Hair follicle dermal papilla cell (primary cell): ENCODE data around the gene SPACA4. TPM values are rescaled to one million over a fixed set of nuclear protein-coding genes. Genes with fewer than 3 reads are reported as not detected.

ENCODE experiments used
- total RNA-seq: library from RNA; depleted of rRNA; stranded (reverse); fragments of >200 nt; gene quantifications from 2 replicates; pipeline ENCODE4 v1.2.3, GENCODE V29; 2012

Gene SPACA4
- not detected in 2 replicates for total RNA-seq

DNA sequence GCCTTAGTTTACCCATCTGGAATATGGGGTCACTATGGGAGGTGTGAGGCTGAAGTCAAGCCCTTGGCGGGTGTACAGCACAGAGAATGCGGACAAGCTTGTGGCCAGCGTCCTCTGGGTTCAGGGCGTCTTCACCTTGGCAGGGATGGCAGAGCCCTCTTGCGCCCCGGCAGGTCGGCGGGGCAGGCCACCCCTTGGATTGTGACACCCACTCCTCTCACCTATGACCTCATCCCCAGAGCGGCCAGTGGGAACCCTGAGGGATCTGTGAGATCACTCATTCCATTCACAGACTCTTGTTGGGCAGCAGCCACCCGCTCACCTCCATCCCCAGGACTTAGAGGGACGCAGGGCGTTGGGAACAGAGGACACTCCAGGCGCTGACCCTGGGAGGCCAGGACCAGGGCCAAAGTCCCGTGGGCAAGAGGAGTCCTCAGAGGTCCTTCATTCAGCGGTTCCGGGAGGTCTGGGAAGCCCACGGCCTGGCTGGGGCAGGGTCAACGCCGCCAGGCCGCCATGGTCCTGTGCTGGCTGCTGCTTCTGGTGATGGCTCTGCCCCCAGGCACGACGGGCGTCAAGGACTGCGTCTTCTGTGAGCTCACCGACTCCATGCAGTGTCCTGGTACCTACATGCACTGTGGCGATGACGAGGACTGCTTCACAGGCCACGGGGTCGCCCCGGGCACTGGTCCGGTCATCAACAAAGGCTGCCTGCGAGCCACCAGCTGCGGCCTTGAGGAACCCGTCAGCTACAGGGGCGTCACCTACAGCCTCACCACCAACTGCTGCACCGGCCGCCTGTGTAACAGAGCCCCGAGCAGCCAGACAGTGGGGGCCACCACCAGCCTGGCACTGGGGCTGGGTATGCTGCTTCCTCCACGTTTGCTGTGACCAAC, at the start of gene SPACA4:
Gene SPACA4, plus strand, starts transcription at position 280 of the 896 bp plus-strand sequence. Its CDS starts 237 bp downstream, at position 517.

GRCh38 chr19:48614436-48615230, 8.1 kb downstream of the SPACA4 start, which contains the start of gene FAM83E:
Gene FAM83E (minus strand): TSS chr19:48615076. CDS start chr19:48613372, 1,704 bp downstream.

GRCh38 chr19:48618916-48619691, 12.6 kb downstream of the SPACA4 start, which contains the start of the genes RPL18 and SPHK2:
Gene RPL18 (minus strand): TSS chr19:48619178. CDS start chr19:48619143, 35 bp downstream.
Gene SPHK2 (plus strand): TSS chr19:48619506. CDS start chr19:48620515, 1,009 bp downstream.

DNA sequence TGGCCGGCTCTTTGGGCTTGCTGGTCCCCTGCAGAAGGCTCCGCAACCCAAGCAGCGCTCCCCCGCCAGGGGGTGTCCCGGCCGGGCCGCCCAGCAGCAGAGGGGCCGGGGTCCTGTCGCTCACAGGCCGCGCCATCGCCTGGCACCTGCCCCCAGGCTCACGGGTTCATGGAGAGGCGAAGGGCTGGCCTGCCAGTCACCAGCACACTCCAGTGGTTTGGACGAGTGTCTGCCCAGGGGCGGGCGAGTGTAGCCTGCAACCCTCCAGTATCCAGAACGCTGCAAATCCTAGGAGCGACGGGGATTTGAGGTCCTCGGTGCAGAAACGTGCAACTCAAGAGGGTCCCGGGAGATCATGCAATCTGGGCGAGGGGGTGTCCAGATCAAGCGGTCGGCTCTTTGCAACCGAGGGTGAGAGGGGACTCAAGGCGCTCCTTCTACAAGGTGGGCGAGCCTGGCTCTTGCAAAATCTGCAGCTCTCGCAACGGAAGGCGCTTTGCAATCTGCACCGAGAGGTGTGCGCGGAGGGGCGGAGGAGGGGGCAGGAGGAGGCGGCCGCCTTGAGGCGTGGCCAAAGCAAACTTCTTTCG, 30.4 kb downstream of the SPACA4 start, which contains the start of gene DBP:
Gene DBP, minus strand, starts transcription at position 521 of the 590 bp plus-strand sequence. Its CDS starts 385 bp downstream, at position 136.

DNA sequence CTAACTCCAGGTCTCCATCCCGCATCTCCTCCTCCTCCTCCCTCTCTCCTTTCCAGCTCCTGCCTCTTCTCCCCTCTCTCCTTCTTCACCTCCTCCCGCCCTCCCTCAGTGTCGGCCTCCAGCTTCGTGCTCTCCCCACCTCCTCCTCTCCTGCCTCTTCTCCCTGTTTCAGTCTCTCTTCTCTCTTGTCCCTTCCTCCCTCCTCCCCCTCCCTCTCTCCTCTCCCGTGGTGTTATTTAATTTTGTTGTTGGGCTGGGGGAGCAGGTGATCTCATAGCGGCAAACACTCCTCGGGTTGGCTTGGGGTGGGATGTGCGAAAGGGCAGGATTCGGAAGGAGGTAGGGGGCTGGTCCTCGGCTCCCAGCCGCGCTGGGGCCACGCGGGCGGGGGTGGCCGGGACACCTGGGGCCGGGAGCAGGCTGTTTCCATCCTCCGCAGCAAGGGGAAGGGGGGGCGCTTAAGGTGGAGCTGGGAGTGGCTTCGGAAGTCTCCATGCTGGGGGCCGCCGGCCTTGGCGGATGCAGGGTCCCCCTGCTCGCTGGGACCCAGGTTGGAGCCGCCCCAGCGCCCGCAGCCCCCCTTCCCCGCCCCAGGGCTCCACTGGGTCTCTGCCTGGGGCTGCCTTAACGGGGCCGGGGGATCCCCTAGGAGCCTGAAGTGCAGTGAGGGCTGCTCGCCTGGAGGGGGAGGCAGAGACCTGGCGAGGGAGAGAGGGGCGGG, 39.6 kb downstream of the SPACA4 start, which contains the start of gene CA11:
Gene CA11, minus strand, starts transcription at position 187 of the 721 bp plus-strand sequence. CDS start 555 bp downstream, outside the sequence.

Other genes with a start within 250 kb of the SPACA4 start
- 4.7 and 9.6 TPM in 2 replicates for gene TMEM143, start 242.8 kb upstream of the SPACA4 start, total RNA-seq
- gene SYNGR4, start 242.4 kb upstream of the SPACA4 start, total RNA-seq: not detected in 2 replicates
- gene KDELR1, start 215.2 kb upstream of the SPACA4 start, total RNA-seq: 102 and 121 TPM in 2 replicates
- 0.49 and 0.65 TPM in 2 replicates for gene GRIN2D, start 213.1 kb upstream of the SPACA4 start, total RNA-seq
- gene GRWD1, start 160.8 kb upstream of the SPACA4 start, total RNA-seq: 30.2 and 31.0 TPM in 2 replicates
- 0.49 and 0.81 TPM in 2 replicates for gene KCNJ14, start 151.2 kb upstream of the SPACA4 start, total RNA-seq
- gene CYTH2, start 137.4 kb upstream of the SPACA4 start, total RNA-seq: 35.8 and 40.4 TPM in 2 replicates
- under 0.01 and 0.36 TPM in 2 replicates for gene LMTK3, start 94.9 kb upstream of the SPACA4 start, total RNA-seq
- 0.36 TPM in 1 of 2 replicates, not detected in the other for gene SULT2B1, start 54.6 kb upstream of the SPACA4 start, total RNA-seq
- 0.24 and 1.3 TPM in 2 replicates for gene FAM83E, start 8.3 kb downstream of the SPACA4 start, total RNA-seq
- gene RPL18, start 12.4 kb downstream of the SPACA4 start, total RNA-seq: 1,307 and 1,432 TPM in 2 replicates
- 16.5 and 19.1 TPM in 2 replicates for gene SPHK2, start 12.8 kb downstream of the SPACA4 start, total RNA-seq
- 7.6 and 12.3 TPM in 2 replicates for gene DBP, start 30.6 kb downstream of the SPACA4 start, total RNA-seq
- 1.5 and 2.9 TPM in 2 replicates for gene CA11, start 39.4 kb downstream of the SPACA4 start, total RNA-seq
- 0.32 TPM in 1 of 2 replicates, not detected in the other for gene NTN5, start 66.3 kb downstream of the SPACA4 start, total RNA-seq
- gene FUT2, start 89.2 kb downstream of the SPACA4 start, total RNA-seq: under 0.01 TPM in 1 of 2 replicates, not detected in the other
- gene MAMSTR, start 113.0 kb downstream of the SPACA4 start, total RNA-seq: 0.97 and 1.5 TPM in 2 replicates
- 0.32 and 0.36 TPM in 2 replicates for gene RASIP1, start 133.9 kb downstream of the SPACA4 start, total RNA-seq
- gene IZUMO1, start 140.2 kb downstream of the SPACA4 start, total RNA-seq: not detected in 2 replicates
- not detected in 2 replicates for gene FUT1, start 145.9 kb downstream of the SPACA4 start, total RNA-seq
- not detected in 2 replicates for gene FGF21, start 148.8 kb downstream of the SPACA4 start, total RNA-seq
- gene BCAT2, start 204.3 kb downstream of the SPACA4 start, total RNA-seq: 33.6 and 34.4 TPM in 2 replicates
- gene HSD17B14, start 229.7 kb downstream of the SPACA4 start, total RNA-seq: 12.2 and 14.6 TPM in 2 replicates